Measurements from ENCODE around the gene CCDC33. TPM values are rescaled to one million over a fixed set of nuclear protein-coding genes. Genes with fewer than 3 reads are reported as not detected.

CCDC33 gene
- total RNA-seq, 1 experiment from 2014 or later = 10.6 TPM

GRCh38 chr15:74278207-74278606 lies 42.1 kb downstream of the CCDC33 start:
- CTCF ChIA-PET = no interaction called here
- H3K27me3 Mint-ChIP-seq (ENCODE audit: low read depth) = no peaks in the 10 kb centered on the region; the same call in 1 of the 2 replicates

DNA sequence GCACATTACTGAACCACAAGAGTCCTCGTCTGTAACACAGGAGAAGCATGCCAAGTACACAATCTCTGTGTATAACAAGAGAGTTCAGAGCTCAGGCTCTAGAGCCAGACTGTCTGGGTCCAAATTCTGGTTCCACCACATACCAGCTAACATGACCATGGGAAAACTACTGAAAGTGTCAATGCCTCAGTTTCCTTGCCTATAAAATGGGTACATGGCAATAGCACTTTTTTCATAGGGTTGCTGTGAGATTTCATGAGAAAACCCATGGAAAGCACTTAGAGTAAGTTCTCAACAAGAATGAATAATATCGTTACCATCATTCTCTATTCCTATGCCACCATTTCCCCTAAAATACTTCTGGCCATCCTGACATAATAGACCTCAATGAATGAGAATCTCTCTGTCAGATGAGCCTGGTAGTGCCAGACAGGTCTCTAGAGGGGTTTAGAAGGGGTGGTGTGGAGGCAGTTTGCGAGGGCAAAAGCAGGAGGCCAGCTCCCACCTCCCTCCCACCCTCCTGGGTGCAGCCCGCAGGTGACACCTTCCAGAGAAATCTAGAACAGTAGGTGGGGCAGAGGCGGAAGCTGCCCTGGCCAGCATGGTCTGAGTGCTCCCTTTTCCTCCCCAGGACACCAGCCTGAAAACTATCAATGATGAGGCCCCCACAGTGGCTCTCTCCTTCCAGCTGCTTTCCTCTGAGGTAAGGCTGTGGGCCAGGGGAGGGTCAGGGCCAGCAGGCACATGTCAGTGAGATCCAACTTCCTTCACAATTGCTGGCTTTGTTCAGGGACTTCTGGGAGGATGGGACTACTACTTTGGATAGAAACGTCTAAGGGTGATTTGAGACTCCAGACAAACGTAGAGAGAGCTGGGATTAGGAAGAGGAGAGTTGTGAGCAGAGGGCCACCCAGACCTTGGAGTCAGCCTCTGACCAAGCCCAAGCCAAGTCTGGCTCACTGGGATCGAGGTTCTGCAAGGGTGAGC lies 45.3 kb downstream of the CCDC33 start:
- no peak for DNase-seq (ENCODE audit: low spot score)
- H3K4me3 Mint-ChIP-seq = no peak overlapping the region
- no peaks in the 10 kb centered on the region for H3K36me3 Mint-ChIP-seq
- H3K27me3 Mint-ChIP-seq (ENCODE audit: low read depth) = peaks cover 5% of the 10 kb centered on the region; the same call in 1 of the 2 replicates
- no peaks in the 10 kb centered on the region for H3K9me3 Mint-ChIP-seq
- H3K4me1 Mint-ChIP-seq = no peaks in the 10 kb centered on the region; the same call in 1 of the 2 replicates
- ChIA-PET CTCF (interaction anchor here (0.9 to 1.4 kb wide), 4 partner anchors 18 to 77 kb away, joined by 3 to 5 read pairs (median 4); no protein-coding TSS in a partner anchor), POLR2A (no interaction called here)
- no peak for TF ChIP-seq FOXJ3 (CRISPR knock-in tag; IDR thresholded peaks at IDR 0.05; ENCODE audit: borderline replicate concordance)
- no peak overlapping the region for H3K27ac Mint-ChIP-seq
- ATAC-seq = no peak

More at GRCh38 chr15:74278207-74278606, 42.1 kb downstream of the CCDC33 start:
- Mint-ChIP-seq H3K4me1 (no peaks in the 10 kb centered on the region), H3K27ac (no peak overlapping the region), H3K36me3 (no peaks in the 10 kb centered on the region), H3K4me3 (no peak overlapping the region), H3K9me3 (no peaks in the 10 kb centered on the region)
- ATAC-seq (no peak), DNase-seq (ENCODE audit: low spot score) (no peak)
- POLR2A ChIA-PET = no interaction called here
- TF ChIP-seq FOXJ3 (CRISPR knock-in tag; IDR thresholded peaks at IDR 0.05; ENCODE audit: borderline replicate concordance) (no peak), ZNF263 (CRISPR knock-in tag; IDR thresholded peaks at IDR 0.05; ENCODE audit: low read depth) (no peak), ATF1 (CRISPR knock-in tag; IDR thresholded peaks at IDR 0.05) (no peak), SOX15 (CRISPR knock-in tag; IDR thresholded peaks at IDR 0.05) (no peak), CREB1 (CRISPR knock-in tag; IDR thresholded peaks at IDR 0.05) (no peak), ZNF671 (CRISPR knock-in tag; IDR thresholded peaks at IDR 0.05) (no peak), ETV6 (CRISPR knock-in tag; IDR thresholded peaks at IDR 0.05) (no peak), CTCF (IDR thresholded peaks at IDR 0.05) (no peak), JAZF1 (CRISPR knock-in tag; IDR thresholded peaks at IDR 0.05) (no peak), MYBL2 (CRISPR knock-in tag; IDR thresholded peaks at IDR 0.05) (no peak), TEAD4 (CRISPR knock-in tag; IDR thresholded peaks at IDR 0.05) (no peak), EMX1 (CRISPR knock-in tag; IDR thresholded peaks at IDR 0.05) (no peak), HMGA2 (CRISPR knock-in tag; IDR thresholded peaks at IDR 0.05) (no peak)
- TF ChIP-seq, protein P1, sequence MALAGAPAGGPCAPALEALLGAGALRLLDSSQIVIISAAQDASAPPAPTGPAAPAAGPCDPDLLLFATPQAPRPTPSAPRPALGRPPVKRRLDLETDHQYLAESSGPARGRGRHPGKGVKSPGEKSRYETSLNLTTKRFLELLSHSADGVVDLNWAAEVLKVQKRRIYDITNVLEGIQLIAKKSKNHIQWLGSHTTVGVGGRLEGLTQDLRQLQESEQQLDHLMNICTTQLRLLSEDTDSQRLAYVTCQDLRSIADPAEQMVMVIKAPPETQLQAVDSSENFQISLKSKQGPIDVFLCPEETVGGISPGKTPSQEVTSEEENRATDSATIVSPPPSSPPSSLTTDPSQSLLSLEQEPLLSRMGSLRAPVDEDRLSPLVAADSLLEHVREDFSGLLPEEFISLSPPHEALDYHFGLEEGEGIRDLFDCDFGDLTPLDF (CRISPR knock-in tag; IDR thresholded peaks at IDR 0.05) = no peak

DNA sequence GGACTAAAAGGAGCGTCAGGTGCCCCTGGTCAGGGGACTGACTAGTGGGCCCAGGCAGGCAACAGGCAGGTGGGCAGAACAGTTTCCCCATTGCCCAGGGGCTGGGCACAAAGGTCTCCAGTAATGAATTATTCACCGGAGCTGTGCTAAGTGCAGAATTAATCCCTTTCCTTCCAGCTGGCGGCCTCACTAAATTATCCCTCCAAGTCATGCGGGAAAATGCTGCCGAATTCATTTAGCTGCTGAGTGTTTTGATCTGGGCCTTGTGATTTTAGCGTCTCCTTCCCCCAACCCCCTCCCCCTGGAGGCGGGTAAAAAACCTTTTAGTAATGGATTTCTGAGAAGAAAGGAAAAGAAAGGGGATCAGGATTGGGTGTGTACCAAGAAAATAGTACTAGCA lies 47.2 kb downstream of the CCDC33 start:
- ChIA-PET CTCF (interaction anchor here (1.1 to 1.4 kb wide), 2 partner anchors 39 to 139 kb away, joined by 3 to 4 read pairs; no protein-coding TSS in a partner anchor), POLR2A (no interaction called here)
- no peak for ATAC-seq
- Mint-ChIP-seq H3K27me3 (ENCODE audit: low read depth) (peaks cover 16% of the 10 kb centered on the region), H3K9me3 (no peaks in the 10 kb centered on the region), H3K4me3 (no peak overlapping the region), H3K36me3 (no peaks in the 10 kb centered on the region), H3K4me1 (peaks cover 6% of the 10 kb centered on the region), H3K27ac (no peak overlapping the region)
- DNase-seq (ENCODE audit: low spot score) = no peak
- TF ChIP-seq, protein P2, sequence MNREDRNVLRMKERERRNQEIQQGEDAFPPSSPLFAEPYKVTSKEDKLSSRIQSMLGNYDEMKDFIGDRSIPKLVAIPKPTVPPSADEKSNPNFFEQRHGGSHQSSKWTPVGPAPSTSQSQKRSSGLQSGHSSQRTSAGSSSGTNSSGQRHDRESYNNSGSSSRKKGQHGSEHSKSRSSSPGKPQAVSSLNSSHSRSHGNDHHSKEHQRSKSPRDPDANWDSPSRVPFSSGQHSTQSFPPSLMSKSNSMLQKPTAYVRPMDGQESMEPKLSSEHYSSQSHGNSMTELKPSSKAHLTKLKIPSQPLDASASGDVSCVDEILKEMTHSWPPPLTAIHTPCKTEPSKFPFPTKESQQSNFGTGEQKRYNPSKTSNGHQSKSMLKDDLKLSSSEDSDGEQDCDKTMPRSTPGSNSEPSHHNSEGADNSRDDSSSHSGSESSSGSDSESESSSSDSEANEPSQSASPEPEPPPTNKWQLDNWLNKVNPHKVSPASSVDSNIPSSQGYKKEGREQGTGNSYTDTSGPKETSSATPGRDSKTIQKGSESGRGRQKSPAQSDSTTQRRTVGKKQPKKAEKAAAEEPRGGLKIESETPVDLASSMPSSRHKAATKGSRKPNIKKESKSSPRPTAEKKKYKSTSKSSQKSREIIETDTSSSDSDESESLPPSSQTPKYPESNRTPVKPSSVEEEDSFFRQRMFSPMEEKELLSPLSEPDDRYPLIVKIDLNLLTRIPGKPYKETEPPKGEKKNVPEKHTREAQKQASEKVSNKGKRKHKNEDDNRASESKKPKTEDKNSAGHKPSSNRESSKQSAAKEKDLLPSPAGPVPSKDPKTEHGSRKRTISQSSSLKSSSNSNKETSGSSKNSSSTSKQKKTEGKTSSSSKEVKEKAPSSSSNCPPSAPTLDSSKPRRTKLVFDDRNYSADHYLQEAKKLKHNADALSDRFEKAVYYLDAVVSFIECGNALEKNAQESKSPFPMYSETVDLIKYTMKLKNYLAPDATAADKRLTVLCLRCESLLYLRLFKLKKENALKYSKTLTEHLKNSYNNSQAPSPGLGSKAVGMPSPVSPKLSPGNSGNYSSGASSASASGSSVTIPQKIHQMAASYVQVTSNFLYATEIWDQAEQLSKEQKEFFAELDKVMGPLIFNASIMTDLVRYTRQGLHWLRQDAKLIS (CRISPR knock-in tag; IDR thresholded peaks at IDR 0.05; ENCODE audit: borderline replicate concordance) = no peak
- TF ChIP-seq CTCF (IDR thresholded peaks at IDR 0.05) = no peak
- TF ChIP-seq, protein P3, sequence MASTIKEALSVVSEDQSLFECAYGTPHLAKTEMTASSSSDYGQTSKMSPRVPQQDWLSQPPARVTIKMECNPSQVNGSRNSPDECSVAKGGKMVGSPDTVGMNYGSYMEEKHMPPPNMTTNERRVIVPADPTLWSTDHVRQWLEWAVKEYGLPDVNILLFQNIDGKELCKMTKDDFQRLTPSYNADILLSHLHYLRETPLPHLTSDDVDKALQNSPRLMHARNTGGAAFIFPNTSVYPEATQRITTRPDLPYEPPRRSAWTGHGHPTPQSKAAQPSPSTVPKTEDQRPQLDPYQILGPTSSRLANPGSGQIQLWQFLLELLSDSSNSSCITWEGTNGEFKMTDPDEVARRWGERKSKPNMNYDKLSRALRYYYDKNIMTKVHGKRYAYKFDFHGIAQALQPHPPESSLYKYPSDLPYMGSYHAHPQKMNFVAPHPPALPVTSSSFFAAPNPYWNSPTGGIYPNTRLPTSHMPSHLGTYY (CRISPR knock-in tag; IDR thresholded peaks at IDR 0.05) = no peak
- no peak for TF ChIP-seq GABPB1 (CRISPR knock-in tag; IDR thresholded peaks at IDR 0.05)
- TF ChIP-seq MLX (CRISPR knock-in tag; IDR thresholded peaks at IDR 0.05) = no peak
- TF ChIP-seq FOXK1 (CRISPR knock-in tag; IDR thresholded peaks at IDR 0.05) = no peak
- no peak for TF ChIP-seq HMGA2 (CRISPR knock-in tag; IDR thresholded peaks at IDR 0.05)
- no peak for TF ChIP-seq ESRRA (CRISPR knock-in tag; IDR thresholded peaks at IDR 0.05; ENCODE audit: borderline replicate concordance)

Measured in WTC11 (cell line).